ENCODE results near the gene ZBTB2. TPM values are rescaled to one million over a fixed set of nuclear protein-coding genes. Genes with fewer than 3 reads are reported as not detected.
A peak's percentile ranks its signal among the peaks of the same experiment; 100 is the strongest.
"Not testable (repeated sequence)": the region's sequence is repeated elsewhere in the genome, so short reads cannot be mapped to it uniquely, and the experiment has no call there.

ZBTB2 gene
- total RNA-seq, 1 donor from 2014 or later, result 16.1 TPM

- no peaks in the 10 kb centered on the region for H3K9me3 Mint-ChIP-seq
- peak overlapping the region; percentile 80 for H3K27ac Mint-ChIP-seq
- DNase-seq (ENCODE audit: low spot score in 2 of 2, unreplicated experiment in 2 of 2), result no peak
Measured at GRCh38 chr6:151357758-151358436, 33.5 kb downstream of the ZBTB2 start.

DNA sequence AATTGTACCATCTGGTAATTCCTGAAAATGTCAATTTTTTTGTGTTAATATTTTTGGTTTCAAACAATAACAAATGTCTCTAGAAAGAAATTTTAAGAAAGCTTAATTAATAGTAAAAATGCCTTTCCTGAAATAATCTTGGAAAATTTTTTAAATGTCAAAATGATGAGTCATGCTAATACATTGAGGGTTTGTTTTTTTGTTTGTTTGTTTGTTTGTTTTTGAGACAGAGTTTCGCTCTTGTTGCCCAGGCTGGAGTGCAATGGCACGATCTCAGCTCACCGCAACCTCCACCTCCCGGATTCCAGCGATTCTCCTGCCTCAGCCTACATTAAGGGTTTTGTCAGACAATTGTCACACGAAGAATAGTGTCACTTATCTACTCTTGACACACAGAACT, 34.4 kb downstream of the ZBTB2 start:
- H3K4me3 Mint-ChIP-seq; DNase-seq (ENCODE audit: low spot score in 2 of 2, unreplicated experiment in 2 of 2); H3K4me1 Mint-ChIP-seq; H3K27me3 Mint-ChIP-seq (ENCODE audit: low read depth); H3K9me3 Mint-ChIP-seq: not testable (repeated sequence)
- Mint-ChIP-seq H3K27ac (peak overlapping the region; percentile 59), H3K36me3 (peaks cover 18% of the 10 kb centered on the region)

More at GRCh38 chr6:151357758-151358436, 33.5 kb downstream of the ZBTB2 start:
- TF ChIP-seq, protein P1, sequence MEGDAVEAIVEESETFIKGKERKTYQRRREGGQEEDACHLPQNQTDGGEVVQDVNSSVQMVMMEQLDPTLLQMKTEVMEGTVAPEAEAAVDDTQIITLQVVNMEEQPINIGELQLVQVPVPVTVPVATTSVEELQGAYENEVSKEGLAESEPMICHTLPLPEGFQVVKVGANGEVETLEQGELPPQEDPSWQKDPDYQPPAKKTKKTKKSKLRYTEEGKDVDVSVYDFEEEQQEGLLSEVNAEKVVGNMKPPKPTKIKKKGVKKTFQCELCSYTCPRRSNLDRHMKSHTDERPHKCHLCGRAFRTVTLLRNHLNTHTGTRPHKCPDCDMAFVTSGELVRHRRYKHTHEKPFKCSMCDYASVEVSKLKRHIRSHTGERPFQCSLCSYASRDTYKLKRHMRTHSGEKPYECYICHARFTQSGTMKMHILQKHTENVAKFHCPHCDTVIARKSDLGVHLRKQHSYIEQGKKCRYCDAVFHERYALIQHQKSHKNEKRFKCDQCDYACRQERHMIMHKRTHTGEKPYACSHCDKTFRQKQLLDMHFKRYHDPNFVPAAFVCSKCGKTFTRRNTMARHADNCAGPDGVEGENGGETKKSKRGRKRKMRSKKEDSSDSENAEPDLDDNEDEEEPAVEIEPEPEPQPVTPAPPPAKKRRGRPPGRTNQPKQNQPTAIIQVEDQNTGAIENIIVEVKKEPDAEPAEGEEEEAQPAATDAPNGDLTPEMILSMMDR (IDR thresholded peaks at IDR 0.05; ENCODE audit: unreplicated experiment), result no peak
- peaks cover 18% of the 10 kb centered on the region for H3K36me3 Mint-ChIP-seq
- no peak overlapping the region for H3K4me3 Mint-ChIP-seq
- H3K4me1 Mint-ChIP-seq, result peaks cover 7% of the 10 kb centered on the region
- no peaks in the 10 kb centered on the region for H3K27me3 Mint-ChIP-seq (ENCODE audit: low read depth)

- Mint-ChIP-seq H3K27ac (no peak overlapping the region), H3K4me1 (peaks cover 8% of the 10 kb centered on the region), H3K4me3 (no peak overlapping the region), H3K27me3 (ENCODE audit: low read depth) (no peaks in the 10 kb centered on the region), H3K9me3 (no peaks in the 10 kb centered on the region), H3K36me3 (peaks cover 18% of the 10 kb centered on the region)
- TF ChIP-seq, protein P1 (IDR thresholded peaks at IDR 0.05; ENCODE audit: unreplicated experiment), result no peak
- no peak for DNase-seq (ENCODE audit: low spot score in 2 of 2, unreplicated experiment in 2 of 2)
Measured at GRCh38 chr6:151353795-151354194, 37.6 kb downstream of the ZBTB2 start.

GRCh38 chr6:151352410-151353396, 38.7 kb downstream of the ZBTB2 start:
- H3K4me3 Mint-ChIP-seq, result no peak overlapping the region
- H3K27ac Mint-ChIP-seq, result no peak overlapping the region
- H3K27me3 Mint-ChIP-seq (ENCODE audit: low read depth), result no peaks in the 10 kb centered on the region
- H3K36me3 Mint-ChIP-seq, result peaks cover 13% of the 10 kb centered on the region
- no peak for DNase-seq (ENCODE audit: low spot score in 2 of 2, unreplicated experiment in 2 of 2)
- no peaks in the 10 kb centered on the region for H3K9me3 Mint-ChIP-seq
- H3K4me1 Mint-ChIP-seq, result peaks cover 4% of the 10 kb centered on the region
- TF ChIP-seq, protein P1 (IDR thresholded peaks at IDR 0.05; ENCODE audit: unreplicated experiment), result no peak

- Mint-ChIP-seq H3K36me3 (peaks cover 17% of the 10 kb centered on the region), H3K9me3 (no peaks in the 10 kb centered on the region), H3K4me3 (no peak overlapping the region), H3K27ac (no peak overlapping the region), H3K4me1 (peaks cover 10% of the 10 kb centered on the region), H3K27me3 (ENCODE audit: low read depth) (no peaks in the 10 kb centered on the region)
- TF ChIP-seq, protein P1 (IDR thresholded peaks at IDR 0.05; ENCODE audit: unreplicated experiment), result no peak
- no peak for DNase-seq (ENCODE audit: low spot score in 2 of 2, unreplicated experiment in 2 of 2)
Measured at GRCh38 chr6:151351731-151352130, 39.6 kb downstream of the ZBTB2 start.
